Activated CD8-positive, alpha-beta memory T cell treated with anti-CD3 and anti-CD28 coated beads, Interleukin-2, amount 50 U/mL, for 24 hours (primary cell): ENCODE measurements around the gene ACOT12.

Experiments
- DNase-seq: peaks from one replicate; pipeline ENCODE4 v3.0.0-alpha.2; 2020; ENCODE audit errors: extremely low read depth

The ACOT12 gene

DNA sequence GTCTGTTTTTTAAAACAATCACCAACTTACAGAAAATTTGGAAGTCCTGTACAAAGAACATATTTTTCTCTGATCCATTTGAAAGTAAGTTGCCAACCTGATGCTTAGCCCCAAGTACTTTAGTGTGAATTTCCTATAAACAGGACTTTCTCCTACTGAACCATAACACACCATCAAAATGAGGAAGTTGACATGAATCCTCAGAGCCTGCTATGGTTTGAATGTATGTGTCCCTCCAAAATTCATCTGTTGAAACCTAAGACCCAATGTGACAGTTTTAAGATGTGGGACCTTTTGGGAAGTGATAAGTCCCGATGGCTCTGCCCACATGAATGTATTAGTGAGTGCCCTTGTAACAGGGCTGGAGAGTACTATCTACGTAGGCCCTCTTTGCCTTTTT, 6.4 kb upstream of the ACOT12 start:
- no peak for DNase-seq

DNA sequence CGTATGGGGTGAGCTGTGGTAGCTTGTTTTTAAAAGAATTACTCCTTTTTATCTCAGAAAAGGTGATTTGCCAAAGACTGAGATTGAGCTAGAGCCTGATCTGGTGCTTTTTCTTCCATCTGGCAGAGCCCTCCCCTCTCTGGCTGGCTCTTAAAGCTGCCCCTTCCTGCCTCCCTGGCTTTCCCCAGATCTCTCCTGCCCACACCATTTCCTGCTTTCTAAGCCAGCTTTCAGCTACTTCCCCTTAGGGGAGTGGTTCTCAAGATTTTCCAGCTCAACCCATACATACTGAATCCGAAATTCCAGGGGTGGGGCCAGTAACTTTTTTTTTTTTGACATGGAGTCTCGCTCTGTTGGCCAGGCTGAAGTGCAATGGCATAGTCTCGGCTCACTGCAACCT, 4.8 kb upstream of the ACOT12 start:
- DNase-seq, result no peak

DNA sequence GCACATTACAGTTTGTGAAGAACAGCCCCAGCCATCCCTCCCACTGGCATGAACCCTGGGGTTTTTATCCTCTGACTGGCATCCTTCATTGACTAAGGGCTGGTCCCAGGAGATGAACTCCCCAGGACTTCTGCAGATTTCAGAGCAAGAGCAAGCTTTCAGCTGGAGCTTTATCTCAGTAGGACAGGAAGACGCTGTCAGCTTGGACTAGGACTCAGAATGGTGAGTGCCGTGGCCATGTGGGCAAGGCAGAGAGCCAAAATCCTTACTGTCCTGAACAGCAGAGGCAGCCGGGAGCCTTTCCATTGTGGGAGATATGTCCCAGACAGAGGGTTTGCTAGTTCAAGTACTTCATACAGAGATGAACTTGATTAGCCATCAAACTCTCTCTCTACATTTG, 3.2 kb upstream of the ACOT12 start:
- DNase-seq, result no peak

DNA sequence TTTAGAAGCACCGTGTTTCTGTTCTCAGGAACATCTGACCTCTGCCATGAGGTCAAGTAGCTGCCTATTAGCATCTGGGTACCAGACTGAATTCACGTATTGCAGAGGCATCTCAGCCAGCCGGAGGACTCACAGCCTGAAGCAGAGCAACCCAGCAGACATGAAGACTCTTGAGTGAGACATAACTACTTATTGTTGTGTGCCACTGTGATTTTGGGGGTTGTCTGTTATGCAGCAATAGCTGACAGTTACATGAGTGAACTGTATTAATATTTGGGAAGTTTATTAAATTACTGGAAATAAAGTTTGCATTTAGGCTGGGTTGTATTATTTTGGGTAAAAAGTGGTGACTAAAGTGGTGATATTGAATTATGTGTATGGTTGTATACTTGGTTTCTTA, 1.3 kb upstream of the ACOT12 start:
- no peak for DNase-seq

DNA sequence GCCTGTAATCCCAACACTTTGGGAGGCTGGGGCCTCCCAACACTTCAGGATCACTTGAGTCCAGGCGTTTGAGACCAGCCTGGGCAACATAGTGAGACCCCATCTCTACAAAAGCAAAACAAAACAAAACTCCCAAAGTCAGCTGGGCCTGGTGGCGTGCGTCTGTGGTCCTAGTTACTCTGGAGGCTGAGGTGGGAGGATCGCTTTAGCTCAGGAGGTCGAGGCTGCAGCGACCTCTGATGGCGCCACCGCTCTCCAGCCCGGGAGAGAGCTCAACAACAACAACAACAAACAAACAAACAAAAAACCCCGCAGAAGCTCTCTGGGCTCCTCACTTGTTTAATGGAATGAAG, 528 bp downstream of the ACOT12 start:
- DNase-seq, result no peak

DNA sequence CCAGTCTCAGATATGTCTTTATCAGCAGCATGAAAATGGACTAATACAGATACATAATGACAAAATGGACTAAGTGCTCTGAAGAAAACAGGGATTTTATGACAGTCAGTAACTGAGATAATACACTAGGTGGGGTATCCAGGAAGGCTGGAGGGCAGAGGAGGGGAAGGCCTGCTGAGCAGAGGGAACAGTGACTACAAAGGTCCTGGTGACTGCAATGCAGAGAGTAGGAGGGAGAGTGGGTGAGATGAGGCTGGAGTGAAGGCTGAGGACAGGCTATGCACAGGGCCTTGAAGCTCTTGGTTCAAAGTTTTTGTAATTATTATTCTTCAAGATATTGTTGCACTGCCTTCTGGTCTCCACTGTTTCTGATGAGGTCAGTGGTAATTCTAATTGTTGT, 4.9 kb downstream of the ACOT12 start:
- no peak for DNase-seq

DNA sequence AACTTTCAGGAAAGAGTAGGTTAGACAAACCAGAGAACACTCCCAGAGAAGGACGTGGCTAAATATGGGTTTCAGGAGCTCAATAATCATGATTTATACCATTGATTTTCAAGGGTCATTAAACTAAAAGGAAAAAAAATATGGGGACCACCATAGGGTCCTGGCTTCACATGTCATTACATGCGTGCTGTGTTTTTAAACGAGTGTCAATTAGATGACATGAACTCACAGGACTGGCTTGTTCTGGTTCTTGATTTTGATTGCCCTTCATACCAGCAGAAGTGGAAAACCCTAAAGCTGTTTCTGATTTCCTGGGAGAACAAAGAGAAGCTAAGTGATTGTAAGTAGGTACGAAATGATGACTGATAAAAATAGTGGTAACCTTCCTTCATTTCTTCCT, 5.8 kb downstream of the ACOT12 start:
- DNase-seq, result no peak

DNA sequence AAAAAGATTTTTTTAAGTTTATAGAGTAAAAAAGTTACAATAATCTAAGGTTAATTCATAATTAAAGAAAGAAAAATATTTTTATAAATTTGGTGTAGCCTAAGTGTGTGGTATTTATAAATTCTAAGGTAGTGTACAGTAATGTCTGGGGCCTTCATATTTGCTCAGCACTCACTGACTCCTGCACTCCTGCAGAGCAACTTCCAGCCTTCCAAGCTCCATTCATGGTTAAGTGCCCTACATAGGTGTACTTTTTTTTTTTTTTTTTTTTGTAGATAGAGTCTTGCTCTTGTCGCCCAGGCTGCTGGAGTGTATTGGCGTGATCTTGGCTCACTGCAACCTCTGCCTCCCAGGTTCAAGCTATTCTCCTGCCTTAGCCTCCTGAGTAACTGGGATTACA, 10.1 kb downstream of the ACOT12 start:
- DNase-seq, result no peak

DNA sequence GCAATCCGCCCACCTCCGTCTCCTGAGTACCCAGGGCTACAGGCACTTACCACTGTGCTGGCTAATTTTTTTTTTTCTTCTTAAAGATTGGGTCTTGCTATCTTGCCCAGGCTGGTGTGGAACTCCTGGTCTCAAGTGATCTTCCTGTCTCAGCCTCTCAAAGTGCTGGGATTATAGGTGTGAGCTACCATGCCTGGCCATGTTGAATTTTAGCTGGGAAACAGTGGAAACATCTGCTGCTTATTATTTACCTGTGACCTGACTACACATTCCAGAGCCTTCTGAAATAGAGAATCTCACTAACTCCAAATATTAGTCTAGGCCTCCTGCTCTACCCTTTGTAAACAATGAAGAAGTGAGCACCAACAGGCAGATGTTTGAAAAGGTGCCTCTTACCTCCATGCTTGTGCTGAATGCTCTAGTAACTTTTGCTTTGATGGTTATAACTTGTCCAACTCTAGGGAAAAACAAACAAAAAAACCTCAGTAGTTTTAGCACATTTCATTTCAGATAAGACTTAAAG, 22.5 kb downstream of the ACOT12 start:
- DNase-seq, result no peak

DNA sequence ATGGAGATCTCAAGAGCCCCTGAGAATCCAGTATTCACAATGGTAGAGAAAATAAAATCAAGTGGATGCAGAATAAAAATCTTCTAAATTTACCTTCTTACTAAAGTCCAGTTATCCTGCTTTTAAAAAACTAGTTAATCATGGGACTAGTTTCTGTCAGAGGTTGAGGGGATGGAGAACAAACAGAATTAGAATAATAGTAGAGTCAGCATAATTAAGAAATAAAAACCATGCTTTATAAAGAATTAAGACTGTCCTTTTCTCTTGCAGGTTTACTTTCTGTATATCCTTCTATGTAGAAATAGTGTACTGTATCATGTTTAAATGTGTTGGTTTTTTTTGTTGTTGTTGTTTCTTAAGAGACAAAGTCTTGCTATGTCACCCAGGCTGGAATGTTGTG, 23.0 kb downstream of the ACOT12 start:
- no peak for DNase-seq

DNA sequence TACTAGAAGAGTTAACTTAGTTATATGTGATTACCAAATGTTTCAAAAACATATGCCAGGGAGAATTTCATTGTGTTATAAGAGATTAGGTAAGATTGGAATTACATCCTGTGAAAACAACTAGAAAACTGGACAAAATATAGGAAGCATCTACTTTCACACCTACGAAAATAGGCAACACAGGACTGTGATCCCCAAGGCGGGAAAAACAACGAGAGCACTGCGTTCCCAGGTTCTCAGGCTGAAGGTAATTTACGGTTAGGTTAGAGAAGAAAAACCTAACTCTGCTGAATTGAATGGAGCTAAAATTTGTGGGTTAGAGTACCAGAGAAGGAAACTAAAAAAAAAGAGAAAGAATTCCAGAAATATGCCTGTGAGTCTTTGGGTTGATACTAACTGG, 28.4 kb downstream of the ACOT12 start:
- DNase-seq, result no peak

DNA sequence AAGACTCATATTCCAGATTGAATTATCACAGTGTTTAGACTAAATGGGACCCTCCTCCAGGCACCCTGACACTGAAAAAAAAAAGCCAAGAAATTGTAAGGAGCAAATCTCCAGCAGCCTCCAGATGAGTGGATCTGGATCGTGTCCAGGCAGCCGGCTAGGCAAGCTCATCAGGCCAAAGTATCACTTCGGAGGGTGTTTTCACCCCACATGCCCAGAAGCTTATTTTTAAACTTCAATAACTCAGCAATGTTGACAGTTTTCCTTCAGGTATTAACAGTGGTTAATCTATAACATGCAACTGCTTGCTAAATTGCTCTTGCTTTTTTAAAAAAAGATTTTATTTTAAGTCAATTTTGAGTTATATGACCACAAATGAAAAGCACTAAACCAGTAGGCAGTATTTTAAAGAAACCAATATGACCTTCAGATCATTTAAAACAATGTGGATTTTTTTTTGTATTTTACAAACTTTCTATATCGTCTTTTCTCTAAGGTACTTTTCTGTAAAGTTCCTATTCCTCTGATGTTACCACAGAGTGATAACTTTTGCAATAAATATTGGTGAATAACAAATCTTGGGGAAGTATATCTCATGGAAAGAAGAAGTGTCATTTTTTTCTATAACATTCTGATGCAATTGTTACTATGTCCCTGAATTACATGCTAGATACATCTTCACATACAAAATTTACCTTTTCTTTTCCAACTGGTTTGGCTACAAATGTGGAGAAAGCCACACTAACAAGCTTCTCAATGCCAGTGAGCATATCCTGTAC, 30.7 kb downstream of the ACOT12 start:
- no peak for DNase-seq

DNA sequence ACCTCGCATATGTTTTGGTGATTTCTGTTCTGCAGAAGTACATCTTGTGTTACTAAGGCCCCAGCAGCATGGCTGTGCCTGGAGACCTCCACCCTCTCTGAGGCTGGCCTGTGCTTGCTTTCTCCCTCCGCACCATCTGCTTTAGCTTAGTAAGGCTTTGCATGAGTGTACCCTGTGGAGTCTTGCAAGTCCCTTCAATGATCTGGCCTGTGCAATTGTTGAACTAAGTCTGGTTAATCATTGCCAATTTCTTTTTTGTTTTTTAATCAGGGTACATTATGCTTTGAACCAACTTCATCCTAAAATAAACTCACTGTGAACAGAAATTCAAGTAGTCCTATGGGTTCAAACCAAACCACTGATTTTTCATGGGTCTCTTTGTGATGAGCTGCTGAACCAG, 32.3 kb downstream of the ACOT12 start:
- no peak for DNase-seq

DNA sequence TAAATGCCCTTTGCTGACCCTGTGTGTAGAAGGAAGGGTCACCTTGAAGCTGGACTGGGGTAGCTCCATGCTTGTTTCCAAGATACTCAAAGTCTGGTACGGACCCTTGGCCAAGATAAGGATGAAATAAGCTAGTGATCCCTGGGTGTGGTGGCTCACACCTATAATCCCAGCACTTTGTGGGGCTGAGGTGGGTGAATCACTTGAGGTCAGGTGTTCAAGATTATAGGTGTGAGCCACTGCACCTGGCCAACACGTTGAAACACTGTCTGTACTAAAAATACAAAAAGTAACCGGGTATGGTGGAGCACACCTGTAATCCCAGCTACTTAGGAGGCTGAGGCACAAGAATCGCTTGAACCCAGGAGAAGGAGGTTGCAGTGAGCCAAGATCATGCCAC, 33.3 kb downstream of the ACOT12 start:
- no peak for DNase-seq

DNA sequence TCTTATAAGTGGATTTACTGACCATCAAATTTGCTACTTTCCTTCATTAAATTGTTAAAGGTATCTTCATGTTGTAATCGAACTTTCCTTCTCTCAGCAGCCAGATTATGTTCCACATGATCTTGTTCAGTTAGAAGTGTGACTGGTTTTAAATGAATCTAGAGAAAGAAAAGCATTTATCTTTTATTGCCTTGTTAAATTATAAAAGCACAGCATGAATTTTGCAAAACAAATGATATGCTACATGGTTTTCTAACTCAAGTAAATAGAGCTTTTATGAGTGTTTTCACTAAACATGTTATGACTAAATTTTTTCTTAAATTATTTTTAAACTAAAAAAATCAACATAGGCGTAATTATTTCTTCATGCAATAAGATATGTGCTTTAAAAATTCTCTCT, 34.1 kb downstream of the ACOT12 start:
- DNase-seq, result no peak

DNA sequence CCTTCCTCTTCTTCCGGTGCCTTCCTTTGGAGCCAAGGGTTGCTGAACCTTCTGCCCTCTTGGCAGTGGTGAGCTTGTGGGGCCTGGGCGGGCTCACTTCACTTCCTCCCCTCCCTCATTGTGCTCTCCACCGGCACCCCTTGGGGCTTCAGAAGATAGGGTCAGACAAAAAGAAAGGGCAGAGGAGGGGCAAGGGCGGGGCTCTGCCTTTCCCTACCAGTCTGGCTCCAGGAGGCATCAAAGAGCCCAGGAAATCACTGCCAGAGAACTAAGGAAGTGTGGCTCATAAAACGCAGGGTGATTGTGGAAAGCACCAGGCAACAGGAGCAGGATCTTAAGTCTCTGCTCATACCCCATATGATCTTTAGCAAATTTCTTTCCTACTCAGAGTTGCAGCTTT, 34.8 kb downstream of the ACOT12 start:
- no peak for DNase-seq

DNA sequence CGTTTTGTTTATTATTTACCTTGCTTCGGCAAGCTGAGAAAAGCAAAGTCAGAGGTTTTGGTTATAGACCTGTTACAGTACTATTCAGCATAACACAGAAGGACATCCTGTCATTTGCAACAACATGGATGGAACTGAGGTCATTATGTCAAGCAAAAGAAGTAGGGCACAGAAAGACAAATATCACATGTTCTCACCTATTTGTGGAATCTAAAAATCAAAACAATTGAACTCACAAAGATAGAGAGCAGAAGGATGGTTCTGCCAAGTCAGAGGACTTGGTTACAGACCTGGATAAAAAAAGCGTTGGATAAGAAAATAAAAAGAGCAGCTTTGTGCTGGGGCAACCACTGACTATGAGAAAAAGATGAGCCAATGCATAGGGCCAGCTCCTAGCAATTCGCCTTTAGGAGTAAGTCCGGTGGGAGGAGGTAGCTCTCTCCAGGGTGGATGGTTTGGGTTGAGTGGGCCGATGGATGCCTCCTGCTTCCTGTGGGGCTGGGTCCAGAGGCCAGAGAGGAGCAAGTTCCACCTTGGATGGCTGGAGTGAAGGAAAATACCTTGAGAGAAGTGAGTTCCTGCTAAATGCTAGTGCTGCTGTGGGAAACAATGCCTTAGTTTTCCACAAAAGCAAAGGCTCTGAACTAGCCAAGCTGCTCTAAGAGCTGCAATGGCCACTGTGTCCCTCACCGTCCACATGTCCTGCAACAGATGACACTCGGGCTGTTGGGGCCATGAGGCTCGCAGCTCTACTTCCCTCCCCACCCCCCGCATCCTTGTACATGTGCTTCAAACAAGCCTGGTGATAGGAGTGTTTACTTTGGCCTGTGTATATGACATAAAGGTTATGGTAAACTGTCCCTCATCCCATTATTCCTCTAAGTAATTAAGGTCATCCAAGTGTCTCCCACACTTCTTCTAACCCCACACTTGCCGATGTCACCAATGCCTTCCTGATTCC, 38.4 kb downstream of the ACOT12 start:
- DNase-seq, result no peak

DNA sequence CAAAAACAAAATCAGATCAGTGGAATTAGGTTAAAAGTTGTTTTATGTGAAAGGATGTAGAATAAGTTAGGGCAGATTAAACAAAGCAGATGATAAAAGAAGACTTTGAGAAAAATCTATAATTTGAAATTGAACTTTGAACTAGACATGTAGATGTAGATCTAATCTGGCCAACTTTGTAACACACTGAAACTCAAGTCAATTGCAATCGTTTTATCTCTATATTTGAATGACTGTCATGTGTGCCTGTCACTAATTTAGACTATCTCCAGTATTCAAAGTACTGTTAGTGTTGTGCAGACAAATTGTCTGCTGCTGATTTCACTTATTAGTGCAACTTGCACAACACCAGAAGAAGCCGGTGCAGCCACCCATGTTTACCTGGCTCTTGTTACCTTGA, 39.8 kb downstream of the ACOT12 start:
- DNase-seq, result no peak

DNA sequence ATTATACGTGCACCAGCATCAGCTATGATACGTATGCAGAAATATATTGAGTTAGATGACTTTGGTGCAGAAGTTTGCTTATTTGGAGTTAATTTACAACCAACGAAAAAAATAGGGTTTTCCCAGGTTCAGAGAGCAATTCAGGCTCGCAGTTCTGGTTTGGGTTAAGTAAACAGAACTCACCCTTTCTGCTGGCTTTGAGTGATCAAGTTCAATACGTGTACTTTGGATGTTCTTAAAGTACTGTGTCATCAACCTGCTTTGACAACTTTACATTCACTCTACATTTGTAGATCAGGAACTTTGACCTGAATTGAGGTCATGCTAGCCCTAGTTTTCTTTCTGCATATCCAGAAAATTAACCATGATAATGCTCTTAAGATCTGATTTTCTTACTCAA, 40.7 kb downstream of the ACOT12 start:
- DNase-seq, result no peak

DNA sequence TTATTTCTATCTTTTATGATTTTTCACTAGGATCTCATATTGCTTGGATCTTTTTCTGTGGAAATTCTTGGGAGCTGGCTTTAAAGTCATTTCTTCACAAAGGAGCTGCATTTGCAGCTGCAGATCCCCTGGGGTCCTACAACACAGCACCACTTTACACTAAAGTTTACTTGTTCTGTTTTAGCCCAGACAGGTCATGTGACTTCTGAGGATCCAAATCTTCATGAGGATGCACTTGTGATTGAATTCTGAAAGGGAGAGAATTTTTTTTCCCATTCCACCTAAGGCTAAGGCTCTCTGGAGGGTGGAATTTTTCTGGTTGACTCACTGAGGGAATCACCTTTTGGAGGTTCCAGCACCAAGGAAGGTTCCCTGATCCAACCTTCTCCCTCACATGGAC, 43.4 kb downstream of the ACOT12 start:
- DNase-seq, result no peak

DNA sequence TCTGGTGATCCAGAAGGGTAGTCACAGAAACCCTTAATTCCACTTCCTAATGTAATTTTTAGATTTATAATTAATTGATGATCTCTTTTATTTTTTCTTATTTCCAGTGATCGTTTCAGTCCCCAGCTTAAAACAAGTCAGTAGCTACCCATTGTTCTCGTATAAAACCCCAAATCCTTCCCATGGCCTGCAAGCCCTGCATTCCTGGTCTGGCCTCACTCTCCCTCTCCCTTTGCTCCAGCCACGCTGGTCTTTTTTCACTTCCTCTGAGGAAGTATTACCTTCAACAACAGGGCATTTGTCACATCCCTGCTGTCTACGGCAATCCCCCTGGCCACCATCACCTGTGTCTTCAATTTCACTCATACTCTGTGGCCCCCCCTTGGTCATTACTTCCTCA, 44.8 kb downstream of the ACOT12 start:
- DNase-seq, result no peak

DNA sequence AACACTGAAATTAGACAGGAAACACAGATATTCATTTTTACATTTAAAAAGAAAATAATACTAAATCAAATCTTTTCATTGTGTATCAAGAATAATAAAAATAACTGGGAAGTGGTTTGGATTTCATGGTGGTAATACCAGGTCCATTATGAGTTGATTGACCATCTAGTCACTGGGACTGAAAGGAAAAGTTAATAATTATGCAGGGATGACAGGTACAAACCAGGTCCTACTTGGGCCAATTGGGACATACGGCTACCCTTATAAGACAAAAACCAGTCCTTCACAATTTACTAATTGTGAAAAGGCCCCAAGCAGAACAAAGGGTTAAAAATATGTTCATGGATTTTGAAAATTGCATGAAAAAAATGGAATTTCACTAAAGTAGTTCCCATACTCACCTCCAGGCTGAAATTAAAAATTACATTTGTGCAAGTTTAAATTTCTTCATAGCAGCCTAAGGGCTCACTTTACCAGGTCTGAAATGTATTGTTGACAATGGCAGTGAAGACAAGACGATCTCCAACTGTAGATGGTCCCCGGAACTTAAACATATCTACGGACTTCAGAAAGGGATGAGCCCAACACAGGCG, 48.4 kb downstream of the ACOT12 start:
- no peak for DNase-seq

DNA sequence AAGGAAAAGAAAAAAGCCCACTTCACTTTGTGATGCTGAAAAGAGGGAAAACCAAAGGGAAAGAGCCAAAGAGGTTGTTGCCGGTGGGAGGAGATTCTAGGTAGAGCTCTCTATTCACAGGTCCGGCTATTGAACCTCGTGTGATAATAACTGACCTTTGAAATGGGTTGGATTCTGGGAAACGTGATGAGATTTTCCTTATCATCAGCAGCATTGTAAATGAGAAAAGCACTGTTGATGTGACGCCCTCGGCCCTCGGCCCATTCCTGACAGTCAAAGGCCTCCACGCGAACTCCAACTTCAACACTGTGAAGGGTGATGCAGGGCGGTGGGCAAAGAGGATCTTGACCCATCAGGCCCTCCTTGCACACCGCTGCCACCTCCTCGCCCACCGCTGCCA, 49.2 kb downstream of the ACOT12 start:
- DNase-seq, result no peak
